GM19193 (cell line): ENCODE results near the gene GLS.

Source experiments
- POLR2A ChIP-seq: IDR thresholded peaks from 4 replicates; pipeline ENCODE4 v1.6.1; 2011; ENCODE audit not compliant: insufficient read depth, insufficient read length; ENCODE audit errors: extremely low read depth

The GLS gene

DNA sequence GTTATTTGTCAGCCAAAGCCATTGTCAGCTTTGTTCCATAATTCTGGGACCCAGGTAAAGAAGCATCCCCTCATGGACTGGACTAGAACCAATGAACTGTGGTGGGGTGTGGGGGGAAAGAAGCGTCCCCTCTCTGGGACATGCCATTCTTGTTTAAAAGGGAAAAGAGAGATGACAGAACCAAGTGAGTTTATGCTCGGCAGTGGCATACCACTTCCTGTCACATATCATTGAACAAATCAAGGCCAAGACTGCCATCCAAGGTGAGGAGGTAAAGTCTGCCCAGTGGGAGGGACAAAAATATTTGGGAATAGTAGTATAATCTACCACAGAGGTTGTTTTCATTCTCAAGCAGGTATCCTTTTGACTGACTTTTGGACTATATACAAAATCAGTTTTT is 4.7 kb upstream of the GLS start:
- no peak for TF ChIP-seq POLR2A

DNA sequence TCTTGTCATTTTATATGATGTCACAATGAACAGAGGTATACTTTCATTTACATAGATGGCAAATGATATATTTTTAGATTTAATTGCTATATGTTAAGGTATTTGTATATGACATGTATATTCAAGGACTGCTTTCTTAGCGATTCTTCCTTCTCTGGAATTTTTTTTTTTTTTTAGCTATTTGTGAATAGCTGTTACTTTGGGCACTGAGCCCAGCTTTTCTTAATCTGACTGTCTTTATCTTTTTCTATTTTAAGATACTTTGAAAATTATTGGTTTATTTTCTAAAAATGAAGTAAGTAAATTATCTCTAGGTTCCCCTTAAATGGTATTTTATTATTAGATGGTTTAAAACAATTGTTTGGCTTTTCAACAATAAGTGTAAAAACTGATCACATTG is 4.0 kb upstream of the GLS start:
- TF ChIP-seq POLR2A, result no peak

DNA sequence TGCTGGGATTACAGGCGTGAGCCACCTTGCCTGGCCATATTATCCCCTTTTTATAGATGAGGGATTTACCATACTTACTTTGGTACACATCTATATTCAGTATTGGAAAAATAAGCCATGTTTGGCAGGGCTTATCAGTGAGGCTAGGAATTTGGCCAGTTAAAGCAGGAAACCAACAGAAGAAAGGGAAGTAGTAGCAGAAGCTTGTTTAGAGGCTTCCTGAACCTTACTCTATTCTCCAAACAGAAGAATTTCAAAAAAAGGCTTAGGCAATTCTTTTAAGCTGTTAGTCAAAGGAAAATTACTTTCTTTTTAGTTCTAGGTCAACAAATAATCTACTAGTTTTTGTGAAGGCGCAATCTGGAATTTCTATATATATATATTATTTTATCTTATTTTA is 3.2 kb upstream of the GLS start:
- TF ChIP-seq POLR2A, result no peak

DNA sequence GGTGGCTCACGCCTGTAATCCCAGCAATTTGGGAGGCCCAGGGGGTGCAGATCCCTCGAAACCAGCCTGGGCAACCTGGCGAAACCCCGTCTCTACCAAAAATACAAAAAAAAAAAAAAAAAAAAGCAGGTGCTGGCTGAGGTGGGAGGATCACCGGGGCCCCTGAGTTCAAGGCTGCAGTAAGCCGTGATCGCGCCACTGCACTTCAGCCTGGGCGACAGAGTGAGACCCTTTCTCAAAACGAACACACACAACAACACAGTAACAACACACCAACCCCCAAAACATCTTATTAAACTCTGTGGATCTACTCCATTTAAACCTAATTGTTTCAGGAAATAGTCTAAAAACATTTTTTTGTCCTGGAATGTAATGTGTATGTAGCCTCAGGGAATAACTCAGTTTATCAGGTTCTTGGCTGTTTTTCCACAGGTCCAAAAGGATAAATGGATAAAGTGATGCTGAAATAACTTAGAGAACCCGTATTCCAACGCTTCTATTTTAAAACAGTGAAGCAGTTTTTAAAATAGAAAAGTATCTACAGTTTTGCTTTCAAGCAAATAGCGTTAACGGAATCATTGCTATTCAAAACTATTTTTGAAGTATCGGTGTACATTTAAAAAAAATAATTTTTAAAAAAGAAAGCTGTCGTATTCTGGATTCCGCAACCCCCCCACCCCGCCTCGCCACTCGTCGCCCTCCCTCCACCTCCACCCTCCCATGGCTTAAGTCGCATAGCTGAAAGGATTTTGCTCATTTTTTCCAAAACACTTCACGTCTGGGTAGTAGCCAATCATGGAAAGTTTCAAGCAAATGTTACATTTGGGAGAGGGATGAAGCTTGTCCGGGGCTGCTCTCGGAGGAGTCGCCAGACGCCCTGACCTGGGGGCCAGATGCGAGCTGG is 895 bp upstream of the GLS start:
- no peak for TF ChIP-seq POLR2A

DNA sequence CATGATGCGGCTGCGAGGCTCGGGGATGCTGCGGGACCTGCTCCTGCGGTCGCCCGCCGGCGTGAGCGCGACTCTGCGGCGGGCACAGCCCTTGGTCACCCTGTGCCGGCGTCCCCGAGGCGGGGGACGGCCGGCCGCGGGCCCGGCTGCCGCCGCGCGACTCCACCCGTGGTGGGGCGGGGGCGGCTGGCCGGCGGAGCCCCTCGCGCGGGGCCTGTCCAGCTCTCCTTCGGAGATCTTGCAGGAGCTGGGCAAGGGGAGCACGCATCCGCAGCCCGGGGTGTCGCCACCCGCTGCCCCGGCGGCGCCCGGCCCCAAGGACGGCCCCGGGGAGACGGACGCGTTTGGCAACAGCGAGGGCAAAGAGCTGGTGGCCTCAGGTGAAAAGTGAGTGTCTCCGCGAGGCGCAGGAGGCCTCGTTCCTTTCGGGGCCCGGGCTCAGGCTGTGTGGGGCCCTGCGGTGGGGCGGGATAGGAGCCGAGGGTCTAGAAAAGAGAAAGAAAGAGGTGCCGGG is 520 bp downstream of the GLS start:
- TF ChIP-seq POLR2A, result no peak

DNA sequence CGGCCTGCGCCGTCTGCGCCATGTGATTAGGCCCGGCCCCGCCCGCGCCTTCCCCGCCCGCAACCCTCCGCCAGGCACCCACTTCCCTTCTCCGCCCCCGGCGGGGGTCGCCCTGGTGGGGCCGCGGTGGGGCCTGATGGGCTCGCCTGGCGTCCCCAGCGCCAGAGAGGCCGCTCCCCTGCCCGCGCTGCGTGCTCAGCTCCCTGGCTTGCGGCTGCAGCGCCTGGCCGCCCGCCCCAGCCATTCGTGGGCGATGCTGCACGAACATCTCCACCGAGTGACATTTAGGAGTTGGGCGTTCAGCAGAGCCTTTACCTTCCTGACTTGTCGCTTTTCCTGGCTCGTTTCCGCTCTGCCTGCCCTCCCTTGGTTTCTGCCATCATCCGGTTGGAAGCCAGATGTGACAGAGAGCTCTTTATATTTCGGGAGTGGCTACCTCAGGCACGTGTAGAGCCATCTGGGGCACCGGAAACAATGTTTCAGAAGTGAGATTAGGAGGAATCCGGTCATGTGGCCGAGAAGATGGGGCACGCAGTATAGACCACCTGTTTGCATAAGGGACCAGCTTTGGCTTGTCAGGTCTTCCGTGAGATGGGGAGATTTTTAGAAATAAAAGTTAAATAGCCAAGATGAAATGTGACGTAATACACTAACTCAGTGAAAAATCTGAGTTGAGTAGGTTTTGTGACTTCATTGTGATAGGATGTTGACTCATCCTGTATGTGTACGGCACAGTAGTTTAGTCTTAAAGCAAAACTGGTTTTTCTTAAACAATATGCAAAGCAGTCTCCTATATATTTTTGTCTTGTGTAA is 1.2 kb downstream of the GLS start:
- peak; percentile 78 for TF ChIP-seq POLR2A

DNA sequence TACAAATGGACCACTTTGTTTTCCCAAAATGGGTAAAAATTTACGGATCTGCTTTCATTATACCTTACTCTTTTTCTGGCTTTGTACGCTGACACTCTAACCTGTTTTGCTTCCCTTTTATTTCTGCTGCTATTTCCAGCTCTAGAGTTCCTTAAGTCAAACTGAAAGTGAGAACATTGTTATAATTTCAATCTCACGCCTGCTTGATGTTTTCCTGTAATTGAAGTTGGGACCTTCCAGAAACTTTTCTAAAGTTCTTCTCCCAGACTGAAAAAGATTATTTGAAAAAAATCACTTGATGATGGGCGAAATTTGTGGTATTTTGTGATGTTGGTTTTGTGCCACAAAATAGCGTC is 1.8 kb downstream of the GLS start:
- no peak for TF ChIP-seq POLR2A

DNA sequence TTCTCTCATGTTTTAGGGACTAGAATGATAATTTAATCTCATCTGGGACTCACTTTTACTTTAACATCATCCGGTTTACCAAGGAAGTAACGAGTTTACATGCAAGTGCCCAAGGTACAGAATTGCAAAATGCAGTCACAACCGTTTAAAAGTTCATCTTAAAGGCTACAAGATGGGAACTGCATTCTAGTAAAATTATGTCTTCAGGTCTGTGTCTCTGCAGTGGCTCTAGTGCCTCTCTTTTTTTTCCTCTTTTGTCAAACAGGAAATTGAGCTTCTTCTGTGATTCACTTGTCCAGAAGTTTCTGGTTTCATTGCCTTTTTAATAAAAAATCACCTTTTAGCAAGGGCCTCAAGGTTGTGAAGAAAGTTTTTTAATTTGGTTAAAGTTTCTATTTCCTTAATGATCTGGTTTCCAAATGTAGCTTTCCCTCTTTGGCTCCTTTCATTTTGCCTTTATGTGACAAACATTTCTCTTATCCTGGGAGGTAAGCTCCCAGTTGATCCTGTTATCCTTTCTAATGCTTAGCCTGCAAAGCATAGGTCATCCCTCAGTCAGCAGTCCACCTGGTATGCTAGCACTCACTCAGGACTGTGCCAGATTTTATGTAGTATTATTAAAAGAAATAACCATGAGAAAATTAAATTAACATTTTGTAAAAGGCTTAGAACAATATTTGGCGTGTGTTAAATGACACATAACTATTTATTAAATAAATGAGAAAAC is 2.4 kb downstream of the GLS start:
- no peak for TF ChIP-seq POLR2A

DNA sequence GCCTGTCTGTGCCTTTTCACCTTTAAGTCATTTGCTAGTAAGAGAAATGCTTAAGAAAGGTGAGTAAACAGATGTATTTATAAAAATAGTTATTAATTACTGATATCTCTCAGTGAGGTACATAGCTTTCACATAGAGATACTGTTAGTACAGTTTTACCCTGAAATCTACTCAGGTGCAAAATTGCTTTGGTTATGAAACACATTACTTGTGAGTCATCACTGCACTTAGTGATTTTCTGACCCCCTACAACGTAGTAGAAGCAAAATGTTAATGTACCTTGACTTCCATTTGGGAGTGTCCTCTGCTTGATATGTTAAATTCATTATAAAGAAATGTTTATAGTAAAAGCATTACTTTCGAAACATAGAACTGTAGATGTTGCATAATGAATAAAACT is 6.5 kb downstream of the GLS start:
- no peak for TF ChIP-seq POLR2A

DNA sequence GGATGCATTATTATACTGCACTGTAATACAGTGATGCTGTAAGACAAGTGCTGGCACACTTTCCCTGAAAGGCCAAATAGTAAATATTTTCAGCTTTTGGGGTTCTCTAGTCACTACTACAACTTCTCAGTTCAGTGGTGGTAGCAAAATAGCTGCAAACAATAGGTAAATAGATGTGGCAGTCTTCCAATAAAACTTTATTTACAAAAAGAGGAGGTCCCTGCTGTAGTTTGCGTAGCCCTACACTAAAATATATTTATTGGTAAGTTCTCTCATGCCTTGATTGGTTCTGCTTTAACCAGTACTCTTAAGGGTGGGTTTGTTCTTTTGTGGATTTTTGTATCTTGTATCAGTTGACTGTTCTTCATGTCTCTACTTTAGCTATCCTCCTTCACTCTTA is 7.8 kb downstream of the GLS start:
- TF ChIP-seq POLR2A, result no peak

DNA sequence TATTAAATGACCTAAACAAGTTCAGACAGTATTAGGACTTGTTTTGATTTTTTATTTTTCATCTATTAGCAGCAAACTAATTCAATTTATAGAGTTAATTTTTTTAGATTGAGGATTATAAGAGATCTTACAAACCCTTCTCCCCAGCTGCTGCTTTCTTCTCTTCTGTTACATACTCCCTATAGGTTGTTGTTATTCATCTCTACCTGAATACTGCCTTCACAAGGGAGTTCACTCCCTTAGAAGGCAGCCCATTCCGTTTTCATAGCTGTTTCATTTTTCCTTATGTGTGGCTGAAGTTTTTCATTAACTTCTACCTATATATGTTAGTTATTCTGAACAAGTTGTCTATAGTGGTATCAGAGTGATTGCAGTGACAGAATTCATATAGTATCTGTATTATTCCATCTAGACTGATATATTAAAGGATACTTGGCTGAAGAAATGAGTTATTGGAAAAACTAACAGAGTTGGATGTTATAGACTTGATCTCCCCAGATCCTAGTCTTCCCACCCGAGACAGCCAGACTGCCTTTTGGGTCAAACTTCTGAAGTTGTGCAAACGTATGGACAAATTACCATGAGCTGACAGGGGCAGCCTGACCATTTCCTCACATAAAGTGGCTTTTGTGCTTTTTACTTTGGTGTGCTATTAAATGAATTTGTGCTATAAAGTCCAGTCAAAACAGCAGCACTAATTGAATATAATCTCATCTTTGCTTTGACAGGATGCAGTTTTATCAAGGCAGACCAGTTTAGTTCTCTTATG is 8.7 kb downstream of the GLS start:
- TF ChIP-seq POLR2A, result no peak

DNA sequence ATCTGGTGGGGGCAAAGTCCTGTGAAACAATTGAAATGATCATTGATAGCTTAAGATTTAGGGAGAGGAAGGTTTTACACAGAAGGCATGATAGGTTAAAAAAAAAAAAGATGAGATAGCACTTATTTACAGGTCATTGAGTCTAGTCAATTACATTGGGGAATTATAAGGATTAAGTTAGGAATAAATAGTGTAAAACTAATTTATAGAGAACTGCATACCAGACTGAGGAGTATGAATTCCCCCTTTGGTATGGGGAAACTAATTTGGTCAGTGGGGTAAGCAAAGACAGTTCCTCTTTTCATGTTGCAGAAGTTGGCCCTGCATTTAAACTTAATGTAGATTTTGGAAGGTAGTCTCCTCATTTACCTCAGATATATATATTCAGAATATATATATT is 10.8 kb downstream of the GLS start:
- TF ChIP-seq POLR2A, result no peak

DNA sequence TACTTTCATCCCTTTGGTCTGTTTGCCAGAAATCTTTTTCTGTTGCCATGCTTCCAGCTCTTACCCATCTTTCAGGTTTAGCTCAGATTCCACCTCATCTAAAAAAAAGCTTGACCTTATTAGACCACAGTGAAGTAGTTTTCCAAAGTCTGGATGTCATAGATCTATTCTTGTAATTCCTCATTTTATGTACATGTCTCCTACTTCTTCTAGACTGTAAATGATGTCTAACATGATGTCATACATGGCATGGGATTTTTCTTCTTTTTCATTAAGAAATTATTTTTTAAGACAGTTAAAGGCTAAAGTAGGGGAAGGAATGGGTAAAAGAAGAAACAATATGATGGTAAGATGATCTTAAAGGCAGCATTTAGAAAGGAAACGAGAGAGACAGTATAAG is 11.3 kb downstream of the GLS start:
- TF ChIP-seq POLR2A, result no peak

DNA sequence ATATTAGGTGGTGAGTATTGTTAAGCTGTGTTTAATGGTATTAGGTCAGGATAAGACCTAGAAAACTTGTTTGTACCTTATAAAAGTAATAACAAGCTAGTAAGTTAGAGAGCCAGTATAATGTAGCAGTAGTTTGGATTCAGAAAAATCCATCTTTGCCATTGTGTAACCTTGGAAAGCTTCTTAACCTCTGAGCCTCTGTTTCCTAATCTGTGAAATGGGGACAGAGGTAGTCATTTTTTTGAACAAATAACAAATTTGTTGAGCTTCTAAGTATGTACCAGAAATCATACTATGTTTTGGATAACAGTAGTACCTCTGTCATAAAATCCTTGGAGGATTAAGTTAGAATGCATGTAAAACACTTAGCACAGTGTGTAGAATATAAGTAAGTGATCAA is 12.5 kb downstream of the GLS start:
- TF ChIP-seq POLR2A, result no peak
